ENCODE results near the gene OTOF.

The OTOF gene

DNA sequence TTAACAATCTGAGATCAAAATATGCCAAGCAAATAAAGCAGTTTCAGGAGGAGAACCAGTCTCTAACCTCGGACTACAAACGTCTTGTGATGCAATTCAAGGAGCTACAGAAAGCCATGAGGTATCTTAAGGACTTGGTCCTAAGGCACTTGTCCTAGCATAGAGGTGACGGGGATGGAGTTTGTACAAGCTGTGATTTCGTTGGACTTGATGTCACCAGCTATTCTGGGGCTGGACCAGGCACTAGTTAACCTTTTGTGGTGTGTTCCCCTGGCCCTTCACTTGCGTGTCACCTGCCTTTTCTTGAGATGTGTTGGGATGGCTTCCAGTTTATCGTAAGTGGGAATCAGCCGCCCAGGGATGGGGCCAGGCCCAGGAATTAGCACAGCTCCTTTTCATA lies 33.7 kb downstream of the OTOF start:
- DNase-seq = no peak

GRCh38 chr2:26442707-26443106 lies 35.2 kb downstream of the OTOF start:
- DNase-seq = no peak

DNA sequence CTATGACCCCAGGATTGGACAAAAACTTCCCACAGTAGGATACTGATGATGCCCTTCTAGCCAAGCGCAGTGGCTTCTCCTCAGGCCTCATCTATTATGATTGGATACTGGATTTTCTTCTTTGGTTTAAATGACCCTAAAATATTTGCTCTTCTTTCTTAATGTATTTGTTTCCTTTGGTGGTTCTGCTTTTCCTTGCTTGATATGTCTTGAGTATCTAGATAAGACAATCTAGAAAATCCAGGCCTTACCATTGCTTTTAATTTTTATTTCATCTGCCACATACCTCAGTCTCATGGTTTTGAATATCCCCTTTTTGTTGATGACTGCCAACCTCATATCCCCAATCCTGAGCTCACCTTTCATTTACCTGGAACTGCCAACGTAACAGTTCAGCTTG lies 35.6 kb downstream of the OTOF start:
- DNase-seq = no peak

DNA sequence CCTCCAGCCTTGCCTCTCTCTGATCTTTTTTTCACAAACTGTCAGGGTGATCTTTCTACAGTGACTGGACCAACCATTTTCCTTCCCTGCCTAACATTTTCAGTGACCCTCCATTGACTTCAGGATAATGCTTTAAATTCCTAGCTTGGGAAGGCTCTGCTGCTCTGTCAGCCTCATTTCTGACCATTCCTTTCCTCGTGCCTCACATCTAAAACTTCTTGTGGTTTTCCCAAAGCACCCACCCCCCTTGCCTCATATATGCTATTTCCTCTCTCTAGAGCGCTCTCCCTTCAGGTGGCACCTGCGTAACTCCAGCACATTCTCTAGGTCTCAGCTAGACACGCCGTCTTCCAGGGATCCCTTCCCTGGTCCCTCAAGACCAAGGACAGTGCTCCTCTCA lies 39.0 kb downstream of the OTOF start:
- no peak for DNase-seq

DNA sequence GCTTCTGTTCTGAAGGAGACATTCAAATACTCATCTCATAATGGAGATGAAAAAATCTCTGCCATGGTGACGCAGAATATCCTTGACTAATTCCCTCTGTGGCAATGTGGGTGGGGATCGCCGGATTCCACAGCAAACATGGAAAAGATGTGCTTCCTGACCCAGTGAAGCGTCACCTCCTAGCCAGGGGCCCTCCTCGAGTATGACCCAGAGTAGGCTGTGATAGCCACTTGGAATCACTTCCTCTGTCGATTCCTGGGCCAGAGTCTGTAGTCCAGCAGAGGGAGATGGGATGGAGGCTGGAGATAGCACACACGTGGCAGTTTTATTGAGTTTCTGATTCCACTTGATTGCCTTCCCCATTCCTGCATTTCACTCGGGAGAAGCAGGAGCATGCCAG lies 39.4 kb downstream of the OTOF start:
- no peak for DNase-seq

GRCh38 chr2:26435106-26435505 lies 42.8 kb downstream of the OTOF start:
- no peak for DNase-seq

DNA sequence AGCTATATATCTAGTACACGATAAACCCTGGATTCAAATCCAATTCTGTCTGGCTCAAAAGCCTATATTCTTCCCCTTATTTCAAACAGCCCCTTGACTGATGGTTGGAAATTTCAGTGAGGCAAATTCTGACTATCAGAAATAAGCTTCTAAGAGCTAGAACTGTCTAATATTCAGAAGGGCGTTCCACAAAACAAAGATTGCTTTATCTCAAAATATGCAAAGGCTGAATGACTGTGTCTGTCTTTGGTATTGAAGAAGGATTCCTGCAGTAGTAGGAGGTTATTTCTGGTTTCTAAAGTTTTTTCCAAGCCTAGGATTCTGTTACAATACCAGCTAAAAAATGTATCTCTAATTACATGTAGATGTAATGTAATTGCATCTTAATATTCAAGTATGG lies 45.1 kb downstream of the OTOF start:
- no peak for DNase-seq

DNA sequence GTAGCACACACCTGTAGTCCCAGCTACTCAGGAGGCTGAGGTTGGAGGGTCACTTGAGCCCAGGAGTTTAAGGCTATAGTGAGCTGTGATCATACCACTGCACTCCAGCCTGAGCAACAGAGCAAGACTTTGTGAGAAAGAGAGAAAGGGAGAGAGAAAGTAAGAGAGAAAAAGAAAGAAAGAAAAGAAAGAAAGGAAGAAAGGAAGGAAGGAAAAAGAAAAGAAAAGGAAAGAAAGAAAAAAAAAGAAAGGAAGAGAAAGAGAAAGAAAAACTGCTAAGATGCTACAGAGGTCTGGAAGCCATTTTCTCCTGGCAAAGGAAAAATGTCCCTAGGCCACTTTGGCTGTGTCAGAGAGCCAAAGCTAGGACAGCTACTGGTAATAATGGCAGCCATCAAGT lies 45.6 kb downstream of the OTOF start:
- DNase-seq = no peak

DNA sequence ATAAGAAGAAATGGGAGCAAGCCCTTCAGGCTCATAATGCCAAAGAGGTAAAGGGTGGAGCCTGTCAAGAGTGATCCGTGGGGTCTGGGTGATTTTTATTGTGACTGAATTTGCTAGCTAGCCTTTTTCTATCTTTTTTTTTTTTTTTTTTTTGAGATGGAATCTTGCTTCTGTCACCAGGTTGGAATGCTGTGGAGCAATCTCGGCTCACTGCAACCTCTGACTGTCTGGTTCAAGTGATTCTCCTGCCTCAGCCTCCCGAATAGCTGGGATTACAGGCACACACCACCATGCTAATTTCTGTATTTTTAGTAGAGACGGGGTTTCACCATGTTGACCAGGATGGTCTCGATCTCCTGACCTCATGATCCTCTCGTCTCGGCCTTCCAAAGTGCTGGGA lies 47.1 kb downstream of the OTOF start:
- DNase-seq = no peak

DNA sequence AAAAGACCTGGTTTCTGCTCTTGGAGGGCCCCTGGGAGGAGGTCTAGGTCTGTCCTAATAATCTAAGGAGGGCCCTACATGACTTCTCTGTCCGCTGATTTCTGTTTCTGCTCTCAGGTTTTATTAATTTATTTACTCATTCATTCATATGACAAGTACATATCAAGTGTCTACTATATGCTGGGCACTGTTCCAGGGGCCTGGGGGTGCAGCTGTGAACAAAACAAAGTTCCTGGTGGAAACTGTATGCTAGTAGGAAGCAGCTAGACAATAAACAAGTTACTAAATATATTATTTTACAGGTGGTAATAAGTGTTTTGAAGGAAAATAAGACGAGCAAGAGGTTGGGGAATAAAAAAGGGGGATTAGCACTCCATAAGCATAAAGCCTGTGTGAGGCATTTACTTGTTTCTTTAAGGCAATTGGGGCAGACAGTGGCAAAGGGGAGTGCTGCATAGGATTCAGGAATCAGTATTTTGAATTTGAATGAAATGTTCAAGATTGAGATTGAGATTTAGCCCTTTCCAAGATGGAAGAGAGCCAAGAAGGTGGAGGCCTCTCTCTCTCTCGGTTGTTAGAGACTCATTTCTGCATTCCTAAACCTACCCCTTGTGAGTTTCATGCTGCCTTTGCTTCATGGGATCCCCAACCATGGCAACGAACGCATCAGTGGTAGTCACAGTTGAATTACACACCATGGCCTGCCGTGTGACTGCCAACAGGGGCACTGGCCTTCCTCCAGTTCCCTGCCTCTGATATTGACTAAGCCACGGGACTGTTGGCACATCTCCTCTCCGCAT lies 47.9 kb downstream of the OTOF start:
- DNase-seq = no peak

- no peak for DNase-seq
These were observed 49.1 kb downstream of the OTOF start for GRCh38 chr2:26428846-26429245.

- DNase-seq = no peak
These were observed 53.7 kb downstream of the OTOF start for GRCh38 chr2:26424221-26424620.

- DNase-seq = no peak
These were observed 54.2 kb downstream of the OTOF start for GRCh38 chr2:26423750-26424149.

DNA sequence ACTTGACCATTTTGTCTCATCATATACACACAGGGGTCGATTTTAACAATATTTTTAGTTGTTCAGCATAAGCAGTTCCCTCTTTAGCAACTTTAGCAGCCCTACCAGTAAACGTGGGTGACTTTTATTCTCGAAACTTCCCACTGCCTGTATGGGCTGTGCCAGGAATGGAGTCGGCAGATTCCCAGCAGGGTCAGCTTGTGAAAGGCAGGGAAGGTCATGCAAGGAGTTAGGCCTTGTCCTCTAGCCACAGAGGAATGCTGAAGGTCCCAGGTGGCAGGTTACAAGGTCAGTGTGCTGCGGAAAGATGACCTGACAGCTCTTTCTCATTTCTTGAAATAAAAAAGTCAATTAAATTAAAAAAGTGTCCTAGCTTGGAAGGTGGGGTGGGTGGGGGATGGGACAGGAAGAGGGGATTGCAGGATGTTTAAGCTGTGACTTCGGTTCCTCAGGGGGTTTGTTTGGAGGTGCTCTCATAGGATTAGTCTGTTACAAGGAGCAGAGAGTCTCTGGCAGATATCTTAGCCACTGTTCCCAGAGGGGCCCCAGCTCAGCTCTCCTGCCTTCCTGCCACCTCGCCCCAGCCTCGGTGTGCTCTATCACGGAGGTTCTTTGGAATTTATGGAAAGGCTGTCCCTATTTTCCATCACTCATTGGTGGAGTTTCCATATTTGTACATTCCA lies 54.8 kb downstream of the OTOF start:
- no peak for DNase-seq

- DNase-seq = no peak
These were observed 56.0 kb downstream of the OTOF start for GRCh38 chr2:26421961-26422360.

GRCh38 chr2:26414311-26414710 lies 63.6 kb downstream of the OTOF start:
- DNase-seq = no peak

GRCh38 chr2:26412091-26412673 lies 65.7 kb downstream of the OTOF start:
- no peak for DNase-seq

GRCh38 chr2:26411419-26411818 lies 66.5 kb downstream of the OTOF start:
- DNase-seq = no peak

DNA sequence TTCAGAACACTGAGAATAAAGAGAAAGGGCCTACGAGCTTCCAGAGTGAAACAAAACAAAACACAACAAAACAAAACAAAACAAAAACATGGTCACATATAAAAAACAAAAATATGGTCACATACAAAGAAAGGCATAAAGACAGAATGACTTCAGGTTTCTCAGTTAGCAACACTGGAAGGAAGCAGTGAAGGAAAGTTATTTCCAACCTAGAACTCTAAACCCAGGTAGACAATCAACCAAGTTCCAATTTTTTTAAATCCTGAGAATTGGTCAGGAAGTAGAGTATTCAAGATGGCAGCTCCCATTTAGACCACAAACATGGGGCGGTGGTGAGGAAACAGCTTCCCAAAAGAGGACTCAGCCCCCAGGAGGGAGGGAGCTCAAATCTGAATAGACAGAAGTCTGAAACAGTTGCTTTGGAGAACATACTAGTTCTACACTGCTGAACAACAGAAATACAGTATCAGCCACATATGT lies 67.1 kb downstream of the OTOF start:
- DNase-seq = no peak

DNA sequence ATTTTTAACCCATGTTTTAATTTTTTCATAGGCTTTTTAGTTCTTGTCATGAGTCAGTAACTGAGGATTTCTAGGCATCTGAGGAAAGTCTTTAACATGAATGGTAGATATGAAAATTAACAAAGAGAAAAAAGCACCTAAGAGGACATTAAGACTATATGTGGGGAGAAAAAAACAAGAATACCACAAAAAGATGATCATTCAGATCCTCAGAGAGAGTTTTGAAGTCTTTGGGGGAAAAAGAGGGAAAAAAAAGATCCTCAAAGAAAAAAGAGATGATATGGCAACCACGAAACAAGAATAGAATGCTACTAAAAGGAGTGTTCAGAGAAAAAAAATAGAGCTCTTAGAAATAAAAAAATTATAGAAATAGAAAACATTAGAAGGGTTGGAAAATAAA lies 68.1 kb downstream of the OTOF start:
- no peak for DNase-seq

- no peak for DNase-seq
These were observed 70.4 kb downstream of the OTOF start for GRCh38 chr2:26407526-26407925.
